Heart left ventricle (tissue), 16 donors: ENCODE results near the gene LAG3. TPM values are rescaled to one million over a fixed set of nuclear protein-coding genes. Genes with fewer than 3 reads are reported as not detected.

Source experiments
- ATAC-seq, 4 donors: fragments of 200-7000 bp; cut with Tn5 transposase; one replicate each; pipeline ENCODE4 v1.9.1; 2020 to 2022; ENCODE audit warnings: moderate library complexity in 4 of 4, mild to moderate bottlenecking in 3 of 4, moderate number of reproducible peaks in 1 of 4
- DNase-seq, 5 donors: peaks; one replicate each; pipeline ENCODE4 v3.0.0-alpha.2; 2020
- H3K27ac ChIP-seq, 12 donors: fragments of 200-600 bp; sonication (generic) in 4 of 12; one replicate each; pipeline versions ENCODE4 v1.5.0 to v1.8.0; 2016 to 2022; ENCODE audit warnings: mild to moderate bottlenecking in 2 of 12
- H3K27me3 ChIP-seq, 9 donors: fragments of 200-600 bp; sonication (generic) in 2 of 9; one replicate each; pipeline versions ENCODE4 v1.5.1 to v1.8.0; 2016 to 2022; ENCODE audit warnings: mild to moderate bottlenecking in 3 of 9
- H3K36me3 ChIP-seq, 9 donors: fragments of 200-600 bp; sonication (generic) in 2 of 9; one replicate each; pipeline versions ENCODE4 v1.5.0 to v1.8.0; 2018 to 2022; ENCODE audit warnings: mild to moderate bottlenecking in 2 of 9
- H3K4me1 ChIP-seq, 12 donors: fragments of 200-600 bp; sonication (generic) in 4 of 12; one replicate each; pipeline versions ENCODE4 v1.5.0 to v1.8.0; 2016 to 2022; ENCODE audit warnings: mild to moderate bottlenecking in 3 of 12
- H3K4me3 ChIP-seq, 12 donors: fragments of 200-600 bp; sonication (generic) in 4 of 12; one replicate each; pipeline versions ENCODE4 v1.5.0 to v1.8.0; 2017 to 2022; ENCODE audit warnings: mild to moderate bottlenecking in 9 of 12, moderate library complexity in 4 of 12
- H3K9me3 ChIP-seq, 12 donors: fragments of 200-600 bp; sonication (generic) in 4 of 12; one replicate each; pipeline versions ENCODE4 v1.5.0 to v1.8.0; 2016 to 2022; ENCODE audit warnings: mild to moderate bottlenecking in 1 of 12
- POLR2A ChIP-seq, 2 donors: fragments of 450-650 bp; IDR thresholded peaks; one replicate each; pipeline ENCODE4 v1.6.1; 2017; ENCODE audit warnings: antibody characterized with exemption in 2 of 2, mild to moderate bottlenecking in 2 of 2, moderate library complexity in 2 of 2
- WGBS, 4 donors: extraction: QIAGEN DNeasy Blood & Tissue Kit in 2 of 4; methylation state at CpG; one replicate each; pipeline versions ENCODE4 v1.1.5 to v1.1.7; 2013 to 2018; 5-methylcytosine and 5-hydroxymethylcytosine counted together
- intact Hi-C, 10 donors: fragments of 100-400 bp; cut with DNase I; formaldehyde crosslinking; loops; one replicate each; pipeline versions ENCODE4 v1.11.1 to v1.14.2; 2022
- long read RNA-seq, 3 donors: library from polyadenylated mRNA; unstranded; transcript quantifications; one replicate each; pipeline ENCODE4 v2.0.0, GENCODE V29; 2020 to 2021
- polyA plus RNA-seq, 2 donors: library from polyadenylated mRNA; stranded (reverse); fragments of 200-250 nt; gene quantifications; one replicate each; pipeline ENCODE4 v1.2.3, GENCODE V29; 2013
- total RNA-seq, 9 donors: library from RNA; depleted of rRNA in 2 of 9; stranded (reverse); fragments of >200 nt in 2 of 9; fragmentation: NEBNext Ultra II Directional in 3 of 9; extraction: Animal tissue kit (Norgen Biotek cat#: 25700) in 3 of 9; gene quantifications; one replicate each; pipeline versions ENCODE4 v1.1.0 to v1.2.4, GENCODE V29; 2016 to 2023
- TF ChIP-seq, protein P1 (sequence below), 12 donors: fragments of 200-600 bp; sonication (generic) in 4 of 12; IDR thresholded peaks; one replicate each; pipeline versions ENCODE4 v1.5.0 to v1.8.0; 2018 to 2022; ENCODE audit warnings: antibody characterized with exemption in 12 of 12, mild to moderate bottlenecking in 5 of 12
- donor health status: ischemic (EF 13 %, LVEDD 7.1; RV severe dilation, severe dysfunction).
- donor health status: healthy with polysubstance abuse.
- donor health status: DM: no; HTN: yes; CAD: no.
- donor health status: DM: no; HTN: no; CAD: no.
- donor health status: ischemic (EF 25% LVEDD 6.9; RV normal size, moderate dysfunction).
- donor health status: ischemic (EF 25% LVEDD 5.7; RV mildly dilated, moderate dysfunction).
- donor health status: healthy.
- donor health status: DM: yes; HTN: yes; CAD: no.
- donor health status: ischemic (EF 35%, LVEDD 5.7; RV mildly dilated, moderate dysfunction).
- donor health status: nonischemic (EF 11% LVEDD 7.7; RV severe dilation, severe dysfunction).
- donor health status: DM: yes; HTN: yes; CAD: no.
- donor health status: PGD.
- donor health status: ischemic (EF 29% LVEDD 5.4; RV normal size, mild dysfunction).
- donor health status: nonischemic (EF 23%, LVEDD 6.1; RV moderate dilation, normal function).

Gene LAG3
- total RNA-seq (1 to 10 TPM in 2 of 9 donors, under 1 TPM in 3, not detected in 4; 0.10 to 1.5 (median 0.43) TPM), polyA plus RNA-seq (under 1 TPM; 0.03 to 0.34 TPM)
- long read RNA-seq, donor 1: 0 reads
- long read RNA-seq, donor 2: 0 reads
- long read RNA-seq, donor 3: 0 reads

- peak in 1 of 4 donors; percentile 6 for ATAC-seq
- intact Hi-C loops: loop anchor here in 2 of 10 donors (10.0 kb wide), 2 partner anchors 52 to 158 kb away; partner anchors contain the start of genes GPR162 (in 1 of the 2) and P3H3 (in 1 of the 2)
- TF ChIP-seq POLR2A (IDR thresholded peaks at IDR 0.05): no peak
- TF ChIP-seq, protein P1, sequence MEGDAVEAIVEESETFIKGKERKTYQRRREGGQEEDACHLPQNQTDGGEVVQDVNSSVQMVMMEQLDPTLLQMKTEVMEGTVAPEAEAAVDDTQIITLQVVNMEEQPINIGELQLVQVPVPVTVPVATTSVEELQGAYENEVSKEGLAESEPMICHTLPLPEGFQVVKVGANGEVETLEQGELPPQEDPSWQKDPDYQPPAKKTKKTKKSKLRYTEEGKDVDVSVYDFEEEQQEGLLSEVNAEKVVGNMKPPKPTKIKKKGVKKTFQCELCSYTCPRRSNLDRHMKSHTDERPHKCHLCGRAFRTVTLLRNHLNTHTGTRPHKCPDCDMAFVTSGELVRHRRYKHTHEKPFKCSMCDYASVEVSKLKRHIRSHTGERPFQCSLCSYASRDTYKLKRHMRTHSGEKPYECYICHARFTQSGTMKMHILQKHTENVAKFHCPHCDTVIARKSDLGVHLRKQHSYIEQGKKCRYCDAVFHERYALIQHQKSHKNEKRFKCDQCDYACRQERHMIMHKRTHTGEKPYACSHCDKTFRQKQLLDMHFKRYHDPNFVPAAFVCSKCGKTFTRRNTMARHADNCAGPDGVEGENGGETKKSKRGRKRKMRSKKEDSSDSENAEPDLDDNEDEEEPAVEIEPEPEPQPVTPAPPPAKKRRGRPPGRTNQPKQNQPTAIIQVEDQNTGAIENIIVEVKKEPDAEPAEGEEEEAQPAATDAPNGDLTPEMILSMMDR (IDR thresholded peaks at IDR 0.05): no peak
- Histone ChIP-seq H3K4me1 (peaks cover 0 to 65% (median 18%) of the 10 kb centered on the region in 12 donors), H3K27me3 (peaks cover 0 to 27% (median 0%) of the 10 kb centered on the region in 9 donors), H3K4me3 (peak within 1 kb of the TSS in 4 of 12 donors; percentile 8 to 50 (median 30)), H3K9me3 (no peaks in the 10 kb centered on the region), H3K36me3 (peaks cover 0 to 20% (median 6%) of the 10 kb centered on the region in 9 donors), H3K27ac (peak within 1 kb of the TSS in 4 of 12 donors; percentile 13 to 93 (median 44))
- peak in 1 of 5 donors; percentile 28 for DNase-seq
- 56 to 77% (median 70%) methylated on average over 15 of the region's 15 CpGs for WGBS, 4 donors
These were observed at the start of gene LAG3 for GRCh38 chr12:6772331-6772695. LAG3 (plus strand) TSS chr12:6772520; CDS start chr12:6772853, 333 bp downstream.

DNA sequence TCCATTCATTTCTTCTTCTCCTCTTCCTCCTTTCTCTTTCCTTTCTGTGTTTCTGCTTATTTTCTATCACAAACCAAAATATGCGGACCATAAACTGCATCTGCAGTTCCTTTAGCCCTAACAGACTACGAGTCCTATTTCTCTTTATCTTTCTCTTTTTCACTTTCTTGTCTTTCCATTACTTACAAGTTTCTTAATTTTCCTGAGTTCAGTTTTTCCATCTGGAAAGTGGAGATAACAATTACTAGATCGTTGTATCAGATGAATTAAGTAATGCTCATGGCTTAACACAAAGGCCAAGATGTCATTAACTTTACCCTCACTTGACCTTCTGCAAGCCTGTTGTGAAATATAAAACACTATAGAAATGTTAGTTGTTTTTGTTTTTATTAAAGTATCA lies 49.5 kb upstream of the LAG3 start:
- H3K4me1 ChIP-seq: peaks cover 0 to 23% (median 11%) of the 10 kb centered on the region in 12 donors
- peaks cover 0 to 13% (median 9%) of the 10 kb centered on the region in 9 donors for H3K36me3 ChIP-seq
- DNase-seq (no peak), ATAC-seq (no peak)
- WGBS, 4 donors: 79 to 83% (median 80%) methylated on average over 3 of the region's 3 CpGs
- intact Hi-C loops: loop anchor here in 3 of 10 donors (2.0 to 10.0 kb wide), 3 partner anchors 36 to 60 kb away; partner anchors contain the start of genes ING4 (in 2 of the 3) and ZNF384 (in 1 of the 3)
- H3K27ac ChIP-seq: no peak overlapping the region
- H3K27me3 ChIP-seq: no peaks in the 10 kb centered on the region
- no peaks in the 10 kb centered on the region for H3K9me3 ChIP-seq
- no peak for TF ChIP-seq POLR2A (IDR thresholded peaks at IDR 0.05)
- TF ChIP-seq, protein P1 (IDR thresholded peaks at IDR 0.05): no peak
- H3K4me3 ChIP-seq: peak overlapping the region in 1 of 12 donors; percentile 77

DNA sequence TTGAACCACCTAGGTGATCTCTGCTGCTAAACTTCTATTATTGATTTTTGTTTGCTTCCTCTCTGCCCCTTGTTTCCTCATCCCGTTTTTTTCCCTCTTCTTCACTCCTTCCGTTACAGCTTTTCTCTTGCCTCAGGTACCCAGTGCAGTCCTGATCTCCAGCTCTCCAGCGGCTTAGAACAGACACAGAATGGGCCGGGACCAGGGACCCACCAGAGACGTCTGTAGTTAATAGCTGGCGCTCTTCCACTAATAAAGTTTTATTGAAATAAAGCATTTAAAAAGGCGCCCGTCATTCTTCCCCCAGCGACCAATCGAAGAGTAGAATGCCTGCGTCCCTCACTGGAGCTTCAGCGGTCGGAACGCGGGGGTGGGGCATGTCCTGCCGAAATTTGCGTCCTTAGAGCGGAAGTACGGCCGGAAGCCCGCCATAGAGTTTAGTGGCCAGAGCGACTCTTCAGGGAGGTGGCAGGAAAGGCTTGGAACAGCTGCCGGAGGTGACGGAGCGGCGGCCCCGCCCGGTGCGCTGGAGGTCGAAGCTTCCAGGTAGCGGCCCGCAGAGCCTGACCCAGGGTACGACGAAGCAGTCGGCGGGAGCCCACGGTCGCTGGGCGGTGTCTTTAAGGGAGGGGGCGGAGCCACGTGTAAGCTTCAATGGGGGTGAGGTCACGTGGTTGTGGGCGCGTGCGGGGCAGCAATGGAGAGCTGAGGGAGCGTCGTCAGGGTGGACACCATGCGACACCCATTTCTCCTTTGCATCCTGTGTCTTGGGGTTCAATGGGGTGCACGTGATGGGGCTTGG lies 48.5 kb upstream of the LAG3 start, which contains the start of gene COPS7A:
Gene COPS7A (plus strand): TSS at position 440 of the 802 bp plus-strand sequence. CDS start 611 bp downstream, outside the sequence.
- intact Hi-C loops: loop anchor here in 4 of 10 donors (2.0 to 10.0 kb wide), 6 partner anchors 29 to 61 kb away; partner anchors contain the start of genes ING4 (in 3 of the 4), ZNF384 (in 2 of the 4) and MLF2 (in 1 of the 4)
- H3K9me3 ChIP-seq: no peaks in the 10 kb centered on the region
- ATAC-seq (peak; percentile 98 to 99 (median 99)), DNase-seq (peak; percentile 98 to 99 (median 99))
- peaks cover 0 to 23% (median 11%) of the 10 kb centered on the region in 12 donors for H3K4me1 ChIP-seq
- TF ChIP-seq POLR2A (IDR thresholded peaks at IDR 0.05): peak in 1 of 2 donors; percentile 58
- TF ChIP-seq, protein P1 (IDR thresholded peaks at IDR 0.05): peak in 3 of 12 donors; percentile 8 to 18 (median 9)
- WGBS, 4 donors: 0 to 1% (median 1%) methylated on average over 39 to 49 of the region's 49 CpGs
- peak within 1 kb of the TSS; percentile 37 to 84 (median 66) for H3K4me3 ChIP-seq
- peaks cover 0 to 22% (median 18%) of the 10 kb centered on the region in 9 donors for H3K36me3 ChIP-seq
- peak within 1 kb of the TSS; percentile 68 to 95 (median 90) for H3K27ac ChIP-seq
- H3K27me3 ChIP-seq: no peaks in the 10 kb centered on the region
